Head of caudate nucleus (tissue), 42 donors: ENCODE measurements around the gene PLA2G4D.

Experiments
- DNase-seq, 42 donors: peaks; one replicate each; pipeline versions ENCODE4 v3.0.0 to v3.0.0-alpha.2; 2020 to 2021; ENCODE audit warnings: mixed read lengths in 7 of 42
- intact Hi-C: fragments of 100-400 bp; cut with DNase I; formaldehyde crosslinking; loops from one replicate; pipeline ENCODE4 v1.15.0; 2022

Gene PLA2G4D

DNA sequence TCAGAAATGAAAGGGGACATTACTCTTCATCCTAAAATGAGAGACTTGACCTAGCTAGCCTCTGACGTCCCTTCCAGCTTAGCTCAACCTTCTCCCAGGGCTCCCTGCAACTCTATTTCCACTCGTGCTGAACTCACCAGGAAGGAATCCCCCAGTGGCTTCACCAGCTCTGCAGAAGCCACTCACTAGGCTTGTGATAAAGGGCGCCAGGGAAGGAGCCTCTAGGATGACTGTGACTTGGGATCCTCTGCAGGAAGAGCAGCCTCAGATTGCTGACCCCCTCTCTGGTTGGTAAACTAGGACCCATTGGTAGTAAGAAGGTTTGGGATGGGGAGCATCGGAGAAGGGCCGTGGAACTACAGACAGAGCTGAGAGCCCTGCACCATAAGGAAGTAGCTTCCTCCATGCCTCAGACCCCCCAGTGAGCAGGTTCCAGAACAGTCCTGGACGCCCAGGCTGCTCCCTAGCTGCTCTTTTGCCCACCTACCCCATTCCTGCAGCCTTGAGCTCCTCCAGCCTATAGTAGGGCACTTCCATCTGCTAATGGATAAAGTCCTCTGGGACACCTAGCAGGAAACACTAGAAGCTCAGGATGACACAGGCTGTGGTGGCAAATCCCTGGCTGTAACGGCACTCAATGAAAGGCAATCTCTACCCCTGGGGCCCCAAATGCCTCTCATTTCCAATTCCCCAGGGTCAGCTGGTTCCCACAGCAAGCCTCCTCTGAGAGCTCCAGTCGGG is 36.1 kb upstream of the PLA2G4D start:
- intact Hi-C loops: no loop called here
- peak in 5 of 42 donors; percentile 4 to 25 (median 9) for DNase-seq

DNA sequence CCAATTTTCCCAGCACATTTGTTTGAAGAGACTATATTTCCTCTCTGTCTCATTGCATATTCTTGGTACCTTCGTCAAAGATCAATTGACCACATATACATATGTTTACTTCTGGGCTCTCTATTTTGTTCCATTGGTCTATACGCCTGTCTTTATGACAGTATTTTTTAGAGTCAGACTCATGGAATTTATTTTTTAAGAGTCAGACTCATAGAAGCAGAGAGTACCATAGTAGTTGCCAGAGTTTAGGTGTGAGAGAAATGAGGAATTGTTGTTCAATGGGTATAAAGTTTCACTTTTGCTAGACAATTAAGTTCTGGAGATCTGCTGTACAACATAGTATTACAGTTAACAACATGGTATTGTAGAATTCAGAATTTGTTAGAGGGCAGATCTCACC is 35.0 kb upstream of the PLA2G4D start:
- intact Hi-C loops: no loop called here
- DNase-seq: no peak

DNA sequence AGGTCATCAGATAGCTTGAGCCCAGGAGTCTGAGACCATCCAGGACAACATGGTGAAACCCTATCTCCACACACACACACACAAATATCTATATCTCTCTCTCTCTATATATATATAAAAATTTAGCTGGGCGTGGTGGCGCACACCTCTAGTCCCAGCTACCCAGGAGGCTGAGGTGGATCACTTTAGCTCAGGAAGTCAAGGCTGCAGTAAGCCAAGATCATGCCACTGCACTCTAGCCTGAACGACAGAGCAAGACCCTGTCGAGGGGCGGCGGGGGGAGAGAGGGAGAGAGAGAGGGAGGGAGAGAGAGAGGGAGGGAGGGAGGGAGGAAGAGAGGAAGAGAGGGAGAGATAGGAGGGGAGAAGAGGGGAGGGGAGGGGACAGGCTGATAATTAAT is 34.1 kb upstream of the PLA2G4D start:
- intact Hi-C loops: no loop called here
- DNase-seq: peak in 2 of 42 donors; percentile 7 to 21

DNA sequence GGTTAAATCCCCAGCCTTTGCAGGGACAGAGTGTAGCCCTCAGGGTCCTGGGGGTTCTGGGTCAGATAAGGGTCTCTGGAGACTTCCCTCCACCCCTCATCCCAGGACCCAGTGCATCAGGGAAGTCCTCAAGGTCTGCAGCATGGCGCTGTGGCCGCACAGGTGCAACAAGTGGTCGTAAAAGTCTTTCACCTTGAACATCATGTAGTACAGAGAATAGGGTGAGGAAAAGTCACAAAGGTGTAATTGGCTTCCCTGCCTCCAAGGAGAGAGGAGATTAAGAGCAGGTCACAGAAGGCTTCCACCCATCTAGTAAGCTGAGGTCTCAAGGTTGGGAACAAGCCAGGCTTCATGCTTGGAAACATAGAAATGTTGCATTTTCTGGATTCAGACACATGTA is 29.2 kb upstream of the PLA2G4D start:
- intact Hi-C loops: no loop called here

DNA sequence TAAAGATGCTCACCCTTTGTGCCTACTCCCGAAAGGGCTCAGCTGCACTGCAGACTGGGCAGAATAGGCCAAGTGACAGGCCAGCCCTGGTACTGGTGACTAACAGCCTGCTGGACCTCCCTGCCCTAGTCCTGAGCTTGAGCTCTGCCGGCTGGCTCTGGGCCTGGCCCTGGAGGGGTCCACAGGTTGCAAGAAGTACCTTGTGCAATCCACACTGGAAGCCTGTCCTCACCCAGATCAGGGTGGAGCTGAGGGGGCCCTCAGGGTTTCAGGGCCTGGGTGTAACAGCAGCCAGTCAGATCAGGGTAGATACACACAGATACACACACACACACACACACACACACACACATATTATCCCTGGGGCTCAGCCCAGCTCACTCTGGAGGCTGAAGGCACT is 27.3 kb upstream of the PLA2G4D start:
- DNase-seq: peak in 1 of 42 donors; percentile 31
- intact Hi-C loops: no loop called here

More for the DNA sequence above, 29.2 kb upstream of the PLA2G4D start:
- peak in 1 of 42 donors; percentile 4 for DNase-seq

DNA sequence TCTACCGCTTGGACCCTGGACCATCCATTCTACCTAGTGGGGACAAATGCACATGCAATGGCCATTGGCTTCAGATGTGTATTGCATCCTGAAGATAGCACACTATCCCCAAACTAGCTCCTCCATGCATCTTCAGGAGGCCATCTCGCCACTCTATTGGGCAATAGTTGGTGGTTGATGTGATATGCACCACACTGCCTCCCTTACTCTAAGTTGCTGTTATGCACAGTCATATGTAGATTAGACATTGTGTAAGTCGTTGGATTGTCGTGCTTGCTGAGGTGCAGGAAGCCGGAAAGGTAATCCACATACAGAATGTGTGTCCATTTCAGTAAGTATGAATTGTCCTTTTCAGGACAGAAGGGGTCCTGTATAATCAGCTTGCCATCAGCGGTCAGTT is 26.7 kb upstream of the PLA2G4D start:
- intact Hi-C loops: no loop called here
- DNase-seq: peak in 1 of 42 donors; percentile 21

DNA sequence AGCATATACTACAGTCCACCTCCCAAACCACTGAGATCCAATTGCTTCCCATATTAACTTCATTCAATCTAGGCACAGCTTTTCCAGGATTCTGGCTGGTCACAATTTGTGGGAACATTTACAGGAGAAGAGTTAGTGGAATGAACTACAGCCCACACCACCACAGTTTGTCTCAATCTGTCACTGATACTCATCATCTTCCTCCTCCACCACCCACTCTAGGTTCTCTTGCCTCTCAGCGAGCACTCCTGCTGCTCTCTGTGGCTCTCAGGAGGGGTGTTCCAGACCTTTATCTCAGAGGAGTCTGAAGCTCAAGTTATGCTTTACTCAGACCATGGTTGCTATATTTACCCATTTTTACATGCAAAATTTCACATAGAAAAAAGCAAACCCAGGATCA is 25.9 kb upstream of the PLA2G4D start:
- intact Hi-C loops: no loop called here
- DNase-seq: peak in 13 of 42 donors; percentile 11 to 74 (median 35)

DNA sequence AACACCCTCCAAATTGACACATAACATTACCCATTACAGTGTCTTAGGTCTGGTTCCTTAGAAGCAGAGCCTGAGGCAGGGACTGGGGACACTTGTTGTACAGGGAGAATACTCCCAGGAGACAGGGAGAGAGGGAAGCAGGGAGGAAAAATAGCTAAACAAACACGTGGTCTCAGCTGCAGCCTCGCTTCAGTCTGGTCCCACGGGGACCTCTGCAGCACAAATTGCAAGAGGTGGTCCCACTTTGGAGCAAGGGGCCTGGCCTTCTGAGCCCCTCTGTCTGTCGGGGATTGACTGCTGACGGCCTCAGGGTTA is 25.0 kb upstream of the PLA2G4D start:
- intact Hi-C loops: no loop called here
- DNase-seq: no peak

DNA sequence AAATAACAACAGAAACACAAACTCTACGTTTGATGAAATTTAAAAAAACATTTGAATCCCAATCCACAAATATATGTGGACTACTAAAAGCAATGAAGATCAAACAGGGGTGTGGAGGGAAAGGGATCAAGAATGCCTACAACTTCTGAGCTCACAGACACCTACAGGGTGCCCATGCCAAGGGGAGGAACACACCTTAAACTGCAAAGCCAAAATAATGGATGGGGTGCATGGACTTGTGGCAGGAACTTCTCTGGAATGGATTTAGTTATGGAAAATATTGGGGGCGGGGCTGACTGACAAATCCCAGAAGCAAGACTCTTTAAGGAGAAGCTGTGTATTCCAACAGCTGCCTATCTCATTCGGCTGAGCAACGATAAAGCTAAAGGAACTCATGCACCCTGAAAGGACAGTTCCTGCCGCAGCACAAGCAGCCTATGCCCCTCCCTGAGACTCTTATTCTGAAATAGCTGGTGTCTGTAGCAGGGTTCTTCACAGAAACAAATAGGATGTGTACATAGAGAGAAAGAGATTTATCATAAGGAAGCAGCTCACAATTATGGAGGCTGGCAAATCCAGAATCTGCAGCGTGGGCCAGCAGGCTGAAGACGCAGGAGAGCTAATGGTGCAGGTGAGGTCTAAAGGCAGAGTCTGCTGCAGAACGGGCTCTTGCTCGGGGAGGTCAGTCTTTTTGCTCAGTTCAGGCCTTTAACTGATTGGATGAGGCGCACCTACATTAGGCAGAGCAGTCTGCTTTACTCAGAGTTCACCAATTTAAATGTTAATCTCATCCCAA is 24.5 kb upstream of the PLA2G4D start:
- peak in 1 of 42 donors; percentile 25 for DNase-seq
- intact Hi-C loops: no loop called here

DNA sequence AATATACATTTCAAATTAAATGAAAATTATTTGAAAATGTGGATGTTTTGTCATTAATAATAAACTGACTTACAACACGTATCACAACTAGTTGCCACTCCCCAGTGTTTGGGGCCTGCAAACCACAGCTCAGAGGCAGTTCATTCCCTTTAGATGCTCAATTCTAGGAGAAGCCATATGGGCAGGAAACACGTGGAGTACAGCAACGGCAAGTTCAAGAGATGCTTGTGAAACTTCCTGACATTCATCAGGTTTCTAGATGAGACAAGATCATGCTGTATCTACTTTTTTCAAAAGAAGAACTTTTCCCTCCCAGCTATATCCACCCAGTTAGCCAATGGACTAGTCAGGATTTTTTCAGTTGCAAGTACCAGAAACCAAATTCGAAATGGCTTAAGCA is 17.6 kb upstream of the PLA2G4D start:
- intact Hi-C loops: no loop called here
- DNase-seq: peak in 1 of 42 donors; percentile 19

DNA sequence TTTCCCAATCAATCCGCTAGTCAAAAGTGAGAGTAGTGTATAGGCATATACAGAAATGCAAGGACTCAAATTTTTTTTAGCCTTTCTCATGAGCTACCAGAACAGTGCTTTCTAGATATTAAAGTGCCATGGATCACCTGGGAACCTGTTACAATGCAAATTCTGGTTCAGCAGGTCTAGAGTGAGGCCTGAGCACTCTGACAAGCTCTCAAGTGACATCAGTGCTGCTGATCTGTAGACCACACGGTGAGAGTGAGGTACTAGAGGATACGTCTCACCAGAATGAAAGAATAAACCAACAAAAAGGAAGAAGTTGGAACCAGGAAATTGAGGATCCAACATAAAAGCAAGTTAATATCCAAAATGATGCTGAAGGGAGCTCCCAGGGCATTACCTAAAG is 16.0 kb upstream of the PLA2G4D start:
- DNase-seq: no peak
- intact Hi-C loops: no loop called here

DNA sequence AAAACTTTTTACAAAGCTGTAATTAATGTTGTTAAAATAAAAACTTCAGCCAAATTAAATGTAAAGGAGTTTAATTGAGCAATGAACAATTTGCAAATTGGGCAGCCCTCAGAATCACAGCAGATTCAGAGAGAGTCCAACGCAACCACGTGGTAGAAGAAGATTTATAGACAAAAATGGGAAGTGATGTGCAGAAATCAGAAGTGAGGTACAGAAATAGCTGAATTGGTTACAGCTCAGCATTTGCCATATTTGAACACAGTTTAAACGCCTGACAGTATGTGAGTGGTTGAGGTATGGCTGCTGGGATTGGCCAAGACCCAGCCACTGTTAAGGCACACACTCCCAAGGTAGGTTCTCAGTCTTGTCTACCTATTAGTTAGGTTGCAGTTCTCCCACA is 14.4 kb upstream of the PLA2G4D start:
- intact Hi-C loops: no loop called here
- peak in 1 of 42 donors; percentile 35 for DNase-seq

DNA sequence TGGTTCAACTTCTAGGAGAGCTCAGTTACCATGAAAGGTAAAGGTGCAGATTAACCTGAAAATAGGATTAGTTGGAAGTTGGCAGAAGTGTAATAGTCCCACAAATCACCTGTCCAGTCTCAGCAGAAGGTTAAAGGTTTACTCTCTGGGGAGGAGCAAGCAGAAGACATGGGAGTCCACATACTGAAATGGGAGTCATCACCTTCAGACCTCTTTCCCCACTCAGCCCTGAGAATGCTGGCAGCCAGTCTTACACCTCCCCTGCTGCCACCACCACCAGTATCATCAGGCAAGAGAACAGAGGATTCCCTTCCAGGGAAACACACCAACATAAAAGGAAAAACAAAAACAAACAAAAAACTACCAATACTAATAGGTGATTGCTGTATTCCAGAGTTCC is 13.8 kb upstream of the PLA2G4D start:
- DNase-seq: peak in 1 of 42 donors; percentile 26
- intact Hi-C loops: no loop called here

DNA sequence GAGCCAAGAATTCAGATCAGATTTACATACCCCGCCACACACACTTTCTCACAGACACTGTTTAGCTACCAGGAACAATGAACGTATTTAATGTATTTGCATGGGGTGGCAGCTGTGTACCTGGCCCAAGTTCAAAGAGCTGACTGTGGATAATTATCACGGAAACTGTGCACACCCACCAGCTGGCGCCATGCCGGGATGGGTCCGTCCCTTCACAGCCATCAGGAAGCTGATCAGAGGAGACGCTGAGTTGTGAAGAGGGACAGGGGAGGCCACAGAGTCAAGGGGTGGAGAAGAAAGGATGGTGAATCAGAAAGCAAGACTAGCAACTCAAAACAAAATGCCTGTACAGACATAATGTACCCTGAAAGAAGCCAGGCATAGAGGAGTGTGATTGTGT is 13.1 kb upstream of the PLA2G4D start:
- DNase-seq: peak in 17 of 42 donors; percentile 11 to 67 (median 43)
- intact Hi-C loops: no loop called here

DNA sequence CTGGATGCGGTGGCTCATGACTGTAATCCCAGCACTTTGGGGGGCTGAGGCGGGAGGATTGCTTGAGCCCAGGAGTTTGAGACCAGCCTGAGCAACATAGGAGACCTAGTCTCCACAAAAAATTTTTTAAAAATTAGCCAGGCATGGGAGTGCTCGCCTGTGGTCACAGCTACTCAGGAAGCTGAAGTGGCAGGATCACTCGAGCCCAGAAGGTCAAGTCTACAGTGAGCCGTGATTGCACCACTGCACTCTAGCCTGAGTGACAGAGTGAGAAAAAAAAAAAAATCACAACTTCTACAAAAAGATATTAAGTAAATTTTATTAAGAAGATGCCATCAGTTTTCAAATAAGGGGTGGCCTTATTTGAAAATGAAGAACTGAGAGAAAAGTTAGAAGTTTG is 11.9 kb upstream of the PLA2G4D start:
- intact Hi-C loops: no loop called here
- DNase-seq: peak in 1 of 42 donors; percentile 49

DNA sequence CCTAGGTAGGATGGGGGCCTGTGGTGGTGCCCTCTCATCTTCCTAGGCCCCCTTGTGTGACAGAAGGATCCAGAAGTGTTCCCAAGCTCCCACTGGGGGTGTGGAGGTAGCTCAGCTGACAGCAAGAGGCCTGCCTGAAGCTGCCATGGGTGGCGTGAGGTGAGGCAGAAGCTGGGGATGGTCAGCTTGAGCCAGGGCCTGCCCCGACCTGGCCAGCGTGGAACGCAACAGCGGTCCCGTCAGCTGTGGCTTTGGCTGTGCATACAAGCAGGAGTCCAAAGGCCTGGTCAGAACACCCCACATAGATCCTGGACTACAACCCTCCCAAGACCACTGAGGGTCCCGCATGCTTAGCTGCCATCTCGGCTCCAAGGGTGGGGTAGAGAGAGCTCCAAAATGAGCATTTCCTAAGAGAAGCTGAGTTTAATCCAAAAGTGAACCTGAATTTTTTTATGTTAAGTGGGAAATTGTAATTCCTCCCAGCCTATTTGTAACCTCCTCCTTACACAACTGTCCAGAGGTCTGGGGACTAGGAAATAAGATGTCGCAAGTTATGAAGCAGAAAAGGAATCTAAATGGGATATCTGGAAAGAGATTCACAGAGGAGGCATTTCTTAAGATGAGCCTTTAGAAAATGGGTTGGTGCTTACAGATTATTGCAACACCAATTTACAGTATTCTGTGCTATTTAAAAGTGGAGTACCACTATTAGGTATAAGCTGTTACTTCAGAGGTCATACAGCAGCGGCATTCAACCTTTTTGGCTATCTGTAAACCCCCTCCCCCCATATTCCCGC is 9.9 kb upstream of the PLA2G4D start:
- DNase-seq: no peak
- intact Hi-C loops: no loop called here

DNA sequence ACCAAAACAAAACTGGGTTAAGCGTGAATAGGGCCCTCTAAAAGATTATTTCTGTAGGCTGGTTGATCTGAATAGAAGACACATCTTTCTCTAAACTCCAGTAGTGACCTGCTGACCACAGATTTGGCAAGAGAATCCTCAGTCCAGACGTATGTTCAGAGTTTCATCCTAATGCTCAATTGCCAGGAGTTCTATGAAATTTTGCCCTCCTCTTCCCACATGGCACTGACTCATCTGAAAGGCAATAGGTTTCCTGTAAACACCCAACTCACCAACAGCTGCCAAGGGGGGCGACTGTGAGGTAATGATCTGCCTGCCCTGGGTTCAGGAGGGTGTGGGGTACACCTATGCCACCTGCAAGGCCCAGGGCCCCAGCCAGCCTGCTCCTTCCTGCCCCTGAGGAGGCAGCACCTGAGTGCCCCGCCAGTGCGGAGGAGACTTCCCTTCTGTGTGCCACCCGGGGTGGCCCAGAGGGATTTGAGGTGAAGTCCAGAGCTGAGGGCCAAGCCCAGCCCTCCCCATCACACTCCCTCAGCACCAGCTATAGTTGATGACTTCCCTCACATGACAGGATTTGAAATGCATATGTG is 8.4 kb upstream of the PLA2G4D start:
- no peak for DNase-seq
- intact Hi-C loops: no loop called here

DNA sequence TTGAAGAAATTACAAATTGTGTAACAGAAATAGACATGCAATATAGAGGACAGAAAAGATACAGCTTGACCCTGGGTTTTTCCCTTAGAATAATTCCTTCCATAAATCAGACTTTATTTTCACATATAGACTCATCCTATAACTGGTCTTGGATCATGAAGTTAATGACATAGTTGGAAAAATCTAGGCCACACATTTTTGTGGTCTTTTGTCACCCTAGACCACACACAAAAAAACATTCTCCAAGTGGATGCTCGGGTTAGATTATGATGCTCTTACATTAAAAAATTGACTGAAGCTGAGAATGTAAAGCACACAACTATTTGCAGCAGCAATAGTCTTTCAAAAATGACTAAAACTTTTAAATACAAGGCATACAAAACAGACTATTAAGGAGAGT is 7.5 kb upstream of the PLA2G4D start:
- intact Hi-C loops: no loop called here
- no peak for DNase-seq

DNA sequence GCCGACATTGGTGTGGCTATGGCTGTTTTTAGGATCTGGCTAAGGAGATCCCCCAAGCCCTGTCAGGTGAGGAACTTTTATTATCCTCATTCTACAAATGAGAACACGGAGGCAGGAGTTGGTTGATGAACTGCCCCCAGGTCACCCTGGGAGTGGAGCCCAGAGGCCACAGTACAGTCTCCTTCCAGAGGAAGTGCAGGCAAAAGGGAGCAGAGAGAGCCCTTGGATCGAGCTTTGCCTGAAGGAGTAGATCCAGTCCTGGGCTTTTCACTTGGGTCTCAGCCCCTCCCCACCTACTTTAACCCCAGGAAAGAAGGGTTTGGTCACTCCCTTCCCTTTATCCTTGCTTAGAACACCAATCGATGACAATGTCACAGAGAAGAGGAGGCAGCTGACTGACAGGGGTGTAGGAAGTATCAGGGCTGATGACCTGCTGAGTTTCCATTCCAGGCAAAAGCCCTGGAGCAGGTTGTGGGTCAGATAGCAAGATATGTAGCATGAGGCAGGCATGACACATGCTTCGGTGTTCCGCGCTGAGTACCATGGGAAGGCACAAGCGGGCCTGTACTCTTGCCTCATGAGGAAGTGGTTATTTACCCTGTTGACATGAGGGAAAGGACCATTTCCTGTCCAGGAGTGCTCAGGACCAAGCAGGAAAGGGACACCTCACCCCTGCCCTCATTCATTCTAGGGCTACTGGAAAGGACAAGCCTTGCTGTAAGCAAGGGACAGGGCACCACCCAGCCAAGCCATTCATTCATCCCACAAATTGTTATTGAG is 5.8 kb upstream of the PLA2G4D start:
- intact Hi-C loops: no loop called here
- no peak for DNase-seq
